Measurements from ENCODE around the gene CLEC19A. TPM values are rescaled to one million over a fixed set of nuclear protein-coding genes. Genes with fewer than 3 reads are reported as not detected.

CLEC19A gene
- total and polyA plus RNA-seq, 8 donors, result 0.18 to 0.99 (median 0.49) TPM

- intact Hi-C loops (cut with DNase I), result loop anchor here in 1 of 2 donors (10.0 kb wide), 1 partner anchor 62 kb away; no protein-coding TSS in a partner anchor
These were observed 32.6 kb upstream of the CLEC19A start for GRCh38 chr16:19252904-19253303.

GRCh38 chr16:19254611-19255010, 30.9 kb upstream of the CLEC19A start:
- H3K9me3 ChIP-seq, result no peaks in the 10 kb centered on the region
- intact Hi-C loops (cut with DNase I), result loop anchor here in 1 of 2 donors (10.0 kb wide), 1 partner anchor 60 kb away; no protein-coding TSS in a partner anchor
- no peak overlapping the region for H3K27ac ChIP-seq
- ATAC-seq (no peak), DNase-seq (no peak)
- no peak overlapping the region for H3K4me3 ChIP-seq
- no peaks in the 10 kb centered on the region for H3K4me1 ChIP-seq
- no peaks in the 10 kb centered on the region for H3K27me3 ChIP-seq
- H3K36me3 ChIP-seq, result no peaks in the 10 kb centered on the region
- no peak for TF ChIP-seq CTCF (IDR thresholded peaks at IDR 0.05)

More at GRCh38 chr16:19252904-19253303, 32.6 kb upstream of the CLEC19A start:
- no peaks in the 10 kb centered on the region for H3K27me3 ChIP-seq
- no peak overlapping the region for H3K4me3 ChIP-seq
- no peak for TF ChIP-seq CTCF (IDR thresholded peaks at IDR 0.05)
- no peaks in the 10 kb centered on the region for H3K4me1 ChIP-seq
- no peak for ATAC-seq
- H3K9me3 ChIP-seq, result no peaks in the 10 kb centered on the region
- no peak overlapping the region for H3K27ac ChIP-seq
- H3K36me3 ChIP-seq, result no peaks in the 10 kb centered on the region
- no peak for DNase-seq

- intact Hi-C loops (cut with DNase I), result no loop called here
- no peaks in the 10 kb centered on the region for H3K4me1 ChIP-seq
- no peak overlapping the region for H3K27ac ChIP-seq
- H3K27me3 ChIP-seq, result no peaks in the 10 kb centered on the region
- DNase-seq (no peak), ATAC-seq (no peak)
- peaks cover 0 to 12% of the 10 kb centered on the region in 2 donors for H3K9me3 ChIP-seq
- no peak for TF ChIP-seq CTCF (IDR thresholded peaks at IDR 0.05)
- H3K36me3 ChIP-seq, result peaks cover 0 to 7% of the 10 kb centered on the region in 2 donors
- no peak overlapping the region for H3K4me3 ChIP-seq
These were observed 21.3 kb upstream of the CLEC19A start for GRCh38 chr16:19264123-19264673.

- H3K4me1 ChIP-seq, result no peaks in the 10 kb centered on the region
- peaks cover 0 to 13% of the 10 kb centered on the region in 2 donors for H3K9me3 ChIP-seq
- no peak for DNase-seq
- no peak overlapping the region for H3K27ac ChIP-seq
- H3K36me3 ChIP-seq, result peaks cover 0 to 7% of the 10 kb centered on the region in 2 donors
- no peak overlapping the region for H3K4me3 ChIP-seq
- no peaks in the 10 kb centered on the region for H3K27me3 ChIP-seq
- ATAC-seq, result no peak
- TF ChIP-seq CTCF (IDR thresholded peaks at IDR 0.05), result no peak
- intact Hi-C loops (cut with DNase I), result no loop called here
These were observed 20.1 kb upstream of the CLEC19A start for GRCh38 chr16:19265380-19265930.

- H3K27ac ChIP-seq, result no peak overlapping the region
- TF ChIP-seq CTCF (IDR thresholded peaks at IDR 0.05), result no peak
These were observed 18.8 kb upstream of the CLEC19A start for GRCh38 chr16:19266774-19267173.

More at GRCh38 chr16:19266774-19267173, 18.8 kb upstream of the CLEC19A start:
- peaks cover 0 to 13% of the 10 kb centered on the region in 2 donors for H3K9me3 ChIP-seq
- H3K27me3 ChIP-seq, result no peaks in the 10 kb centered on the region
- no peak overlapping the region for H3K4me3 ChIP-seq
- intact Hi-C loops (cut with DNase I), result no loop called here
- ATAC-seq (no peak), DNase-seq (no peak)
- H3K4me1 ChIP-seq, result no peaks in the 10 kb centered on the region
- peaks cover 0 to 7% of the 10 kb centered on the region in 2 donors for H3K36me3 ChIP-seq

Data from left lung (tissue), 10 donors.